GM19023 (cell line): ENCODE measurements around the gene EEFSEC.

Experiments used
- ATAC-seq: cut with Tn5 transposase; IDR thresholded peaks from one replicate; pipeline ENCODE4 v1.9.1; 2021; ENCODE audit warnings: mild to moderate bottlenecking, moderate library complexity; ENCODE audit not compliant: unreplicated experiment

Gene EEFSEC

GRCh38 chr3:128455786-128456748 is 302.8 kb downstream of the EEFSEC start:
- no peak for ATAC-seq

DNA sequence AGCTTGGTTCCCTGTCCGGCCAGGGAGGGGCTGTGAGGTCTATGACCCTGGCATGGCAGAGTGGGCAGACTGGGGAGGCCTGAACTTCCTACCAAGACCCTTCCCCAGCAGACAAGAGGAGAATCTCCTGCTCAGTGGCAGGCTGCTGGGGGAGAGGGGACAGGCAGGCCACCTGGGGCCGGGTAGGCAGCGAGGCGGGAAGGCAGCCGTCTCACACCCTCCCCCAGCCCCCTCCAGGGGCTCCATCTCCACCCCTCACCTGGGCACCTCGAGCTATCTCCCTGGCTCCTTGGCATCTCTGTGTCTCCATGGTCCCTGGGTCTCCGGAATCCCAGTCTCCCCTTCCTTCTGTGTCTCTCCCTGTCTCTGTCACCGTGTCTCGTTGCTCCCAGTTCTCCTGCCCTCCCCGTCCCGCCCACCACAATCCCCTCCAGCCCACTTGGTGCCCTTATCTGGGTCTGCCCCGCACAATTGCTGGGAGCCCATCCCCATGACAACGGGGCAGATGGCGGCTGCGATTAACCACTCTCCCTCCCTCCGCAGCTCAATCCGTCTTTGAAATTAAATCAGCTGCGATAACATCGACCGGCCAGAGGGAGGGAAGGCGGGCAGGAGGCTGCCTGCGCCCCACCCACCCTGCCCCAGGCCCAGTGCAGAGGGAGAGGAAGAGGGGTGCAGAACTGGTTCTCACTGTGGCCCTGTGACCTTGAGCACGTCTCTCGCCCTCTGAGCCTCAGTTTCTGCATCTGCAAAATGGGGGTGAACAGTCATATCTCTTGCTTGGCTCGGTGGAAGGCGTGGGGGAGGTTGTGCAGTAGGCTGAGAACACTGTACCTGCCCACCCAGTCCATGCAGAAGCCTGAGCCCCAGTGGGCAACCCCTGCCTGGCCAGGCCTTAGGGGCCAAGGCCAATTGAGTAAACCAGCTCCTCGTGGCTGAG is 303.8 kb downstream of the EEFSEC start:
- ATAC-seq: no peak

GRCh38 chr3:128457937-128458336 is 304.7 kb downstream of the EEFSEC start:
- no peak for ATAC-seq
